DOHH2 (cell line): Measurements from ENCODE around the gene RIPK4.

ENCODE experiments used
- EZH2phosphoT487 ChIP-seq: fragments of 200-600 bp; sonication (generic); IDR thresholded peaks from 2 replicates; pipeline ENCODE4 v1.6.1; 2017; ENCODE audit warnings: borderline replicate concordance, mild to moderate bottlenecking, antibody characterized with exemption, low read length, moderate library complexity, mixed read lengths
- TF ChIP-seq, protein P1 (sequence below): fragments of 200-600 bp; sonication (generic); IDR thresholded peaks from one replicate; pipeline ENCODE4 v1.5.1; 2014; ENCODE audit warnings: antibody characterized with exemption, mild to moderate bottlenecking, low read depth, low read length; ENCODE audit not compliant: poor library complexity, severe bottlenecking

DNA sequence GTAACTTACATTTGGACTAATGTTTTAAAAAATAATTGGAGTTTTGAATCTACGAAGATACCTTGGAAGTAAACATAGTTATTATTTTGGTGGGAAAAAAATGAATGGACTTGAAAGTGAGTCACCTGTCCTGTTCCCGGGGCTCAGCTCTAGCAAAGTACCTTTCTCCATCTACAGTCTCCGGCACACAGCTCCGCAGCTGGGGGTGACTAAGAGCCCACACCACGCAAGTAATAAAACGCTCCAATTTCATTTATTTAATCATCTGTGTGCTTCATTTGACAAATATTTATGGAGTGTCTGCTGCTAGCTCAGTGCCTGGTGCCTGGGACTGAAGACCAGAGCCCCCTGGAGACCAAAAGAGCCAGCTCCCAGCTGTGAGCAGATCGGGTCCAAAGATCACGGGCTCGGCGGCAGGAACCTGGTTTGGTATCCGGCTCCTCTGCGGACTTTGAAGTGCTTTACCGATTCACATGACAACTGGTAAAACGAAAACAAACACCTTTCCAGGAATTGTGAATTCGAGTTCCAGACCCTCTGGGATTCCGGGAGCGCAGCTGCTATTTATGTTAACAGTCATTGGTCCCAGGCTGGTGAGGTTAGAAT, 1.7 kb upstream of the RIPK4 start:
- TF ChIP-seq, protein P1, sequence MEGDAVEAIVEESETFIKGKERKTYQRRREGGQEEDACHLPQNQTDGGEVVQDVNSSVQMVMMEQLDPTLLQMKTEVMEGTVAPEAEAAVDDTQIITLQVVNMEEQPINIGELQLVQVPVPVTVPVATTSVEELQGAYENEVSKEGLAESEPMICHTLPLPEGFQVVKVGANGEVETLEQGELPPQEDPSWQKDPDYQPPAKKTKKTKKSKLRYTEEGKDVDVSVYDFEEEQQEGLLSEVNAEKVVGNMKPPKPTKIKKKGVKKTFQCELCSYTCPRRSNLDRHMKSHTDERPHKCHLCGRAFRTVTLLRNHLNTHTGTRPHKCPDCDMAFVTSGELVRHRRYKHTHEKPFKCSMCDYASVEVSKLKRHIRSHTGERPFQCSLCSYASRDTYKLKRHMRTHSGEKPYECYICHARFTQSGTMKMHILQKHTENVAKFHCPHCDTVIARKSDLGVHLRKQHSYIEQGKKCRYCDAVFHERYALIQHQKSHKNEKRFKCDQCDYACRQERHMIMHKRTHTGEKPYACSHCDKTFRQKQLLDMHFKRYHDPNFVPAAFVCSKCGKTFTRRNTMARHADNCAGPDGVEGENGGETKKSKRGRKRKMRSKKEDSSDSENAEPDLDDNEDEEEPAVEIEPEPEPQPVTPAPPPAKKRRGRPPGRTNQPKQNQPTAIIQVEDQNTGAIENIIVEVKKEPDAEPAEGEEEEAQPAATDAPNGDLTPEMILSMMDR: no peak
- no peak for TF ChIP-seq EZH2phosphoT487
